Endothelial cell of hepatic sinusoid (primary cell): Measurements from ENCODE around the gene SPTBN4.
"Not testable (repeated sequence)": the region's sequence is repeated elsewhere in the genome, so short reads cannot be mapped to it uniquely, and the experiment has no call there.

Source experiments
- in situ Hi-C: cut with HindIII; loops from 2 replicates; pipeline ENCODE4 v1.10.0; 2017; ENCODE audit warnings: low sequenced_read_pairs

Gene SPTBN4

GRCh38 chr19:40583283-40583682, 116.5 kb downstream of the SPTBN4 start:
- in situ Hi-C loops = no loop called here

DNA sequence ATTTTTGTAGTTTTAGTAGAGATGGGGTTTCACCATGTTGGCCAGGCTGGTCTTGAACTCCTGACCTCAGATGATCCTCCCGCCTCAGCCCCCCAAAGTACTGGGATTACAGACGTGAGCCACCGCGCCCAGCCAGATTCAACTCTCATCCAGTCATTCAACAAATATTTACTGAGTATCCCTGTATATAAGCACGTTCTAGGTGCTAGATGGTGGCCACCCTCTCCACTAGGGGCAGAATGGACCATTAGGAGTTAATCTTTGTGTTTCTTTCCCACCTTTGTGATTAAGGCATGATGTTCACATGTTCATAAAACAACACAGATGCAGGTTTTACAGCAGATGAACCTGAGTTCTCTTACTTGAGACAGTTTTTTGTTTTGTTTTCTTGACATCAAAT, 117.2 kb downstream of the SPTBN4 start:
- in situ Hi-C loops = no loop called here

DNA sequence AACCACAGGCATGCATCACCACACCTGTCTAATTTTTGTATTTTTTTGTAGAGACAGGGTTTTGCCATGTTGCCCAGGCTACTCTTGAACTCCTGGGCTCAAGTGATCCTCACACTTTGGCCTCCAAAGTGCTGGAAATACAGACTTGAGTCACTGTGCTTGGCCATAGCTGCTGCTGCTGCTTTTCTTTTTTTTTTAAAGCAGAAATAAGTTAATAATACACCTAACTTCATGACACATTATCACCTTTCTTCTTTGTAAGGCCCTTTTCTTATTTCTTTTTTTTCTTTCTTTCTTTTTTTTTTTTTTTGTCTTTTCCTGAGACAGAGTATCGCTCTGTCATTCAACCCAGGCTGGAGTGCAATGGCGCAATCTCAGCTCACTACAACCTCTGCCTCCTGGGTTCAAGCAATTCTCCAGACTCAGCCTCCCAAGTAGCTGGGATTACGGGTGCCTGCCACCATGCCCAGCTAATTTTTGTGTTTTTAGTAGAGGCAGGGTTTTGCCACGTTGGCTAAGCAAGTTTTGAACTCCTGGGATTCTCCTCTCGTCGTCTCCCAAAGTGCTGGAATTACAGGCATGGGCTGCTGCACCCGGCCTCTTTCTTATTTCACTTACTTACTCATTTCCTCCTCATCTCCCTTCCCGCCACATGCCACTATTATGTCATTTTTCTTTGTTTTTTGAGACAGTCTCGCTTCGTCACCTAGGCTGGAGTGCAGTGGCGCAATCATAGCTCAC, 118.6 kb downstream of the SPTBN4 start:
- in situ Hi-C loops = no loop called here

DNA sequence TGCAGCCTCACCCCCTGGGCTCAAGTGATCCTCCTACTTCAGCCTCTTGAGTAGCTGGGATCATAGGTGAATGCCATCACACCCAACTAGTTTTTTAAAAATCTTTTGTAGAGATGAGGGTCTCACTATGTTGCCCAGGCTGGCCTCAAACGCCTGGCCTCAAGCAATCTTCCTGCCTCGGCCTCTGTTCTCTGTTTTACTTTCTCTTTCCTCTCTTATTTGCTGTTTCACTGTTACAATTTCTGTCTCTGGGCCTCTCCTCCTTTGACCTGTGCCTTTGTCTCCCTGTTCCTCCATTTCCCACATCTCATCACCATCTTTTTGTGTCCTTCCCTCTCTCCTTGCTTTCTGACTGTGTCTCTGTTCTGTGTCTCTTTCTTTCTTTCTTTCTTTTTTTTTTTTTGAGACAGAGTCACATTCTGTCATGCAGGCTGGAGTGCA, 119.2 kb downstream of the SPTBN4 start:
- in situ Hi-C loops = no loop called here

GRCh38 chr19:40586611-40587010, 119.8 kb downstream of the SPTBN4 start:
- in situ Hi-C loops = no loop called here

DNA sequence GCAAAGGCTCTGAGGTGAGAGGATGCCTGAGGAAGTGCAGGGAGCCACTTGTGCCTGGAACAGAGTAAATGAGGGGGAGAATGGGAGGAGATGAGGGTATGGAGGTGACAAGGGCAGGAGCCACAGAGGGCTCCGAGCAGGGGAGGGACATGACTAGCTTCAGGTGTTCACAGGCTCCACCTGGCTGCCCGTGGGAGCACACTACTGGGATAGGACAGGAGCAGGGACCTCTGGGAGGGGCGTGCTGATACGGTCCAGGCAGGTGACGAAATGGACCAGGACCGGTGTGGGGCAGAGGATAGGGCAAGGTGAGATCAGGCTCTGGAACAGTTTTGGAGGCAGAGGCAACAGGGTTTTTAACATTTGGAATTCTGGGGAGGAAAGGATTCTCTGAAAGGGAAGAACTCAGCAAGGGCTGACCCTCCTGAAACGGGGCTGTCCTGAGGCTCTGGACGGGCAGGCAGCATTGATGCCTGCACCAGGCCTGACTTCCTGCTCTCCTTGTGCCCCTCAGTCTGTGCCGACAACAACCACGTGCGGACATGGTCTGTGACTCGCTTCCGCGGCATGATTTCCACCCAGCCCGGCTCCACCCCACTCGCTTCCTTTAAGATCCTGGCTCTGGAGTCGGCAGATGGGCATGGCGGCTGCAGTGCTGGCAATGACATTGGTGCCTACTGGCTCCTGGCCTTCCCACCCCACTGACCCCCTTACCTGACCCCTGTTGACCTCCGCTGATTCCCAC, 121.5 kb downstream of the SPTBN4 start:
- in situ Hi-C loops = no loop called here

GRCh38 chr19:40588926-40589569, 122.2 kb downstream of the SPTBN4 start:
- in situ Hi-C loops = no loop called here

DNA sequence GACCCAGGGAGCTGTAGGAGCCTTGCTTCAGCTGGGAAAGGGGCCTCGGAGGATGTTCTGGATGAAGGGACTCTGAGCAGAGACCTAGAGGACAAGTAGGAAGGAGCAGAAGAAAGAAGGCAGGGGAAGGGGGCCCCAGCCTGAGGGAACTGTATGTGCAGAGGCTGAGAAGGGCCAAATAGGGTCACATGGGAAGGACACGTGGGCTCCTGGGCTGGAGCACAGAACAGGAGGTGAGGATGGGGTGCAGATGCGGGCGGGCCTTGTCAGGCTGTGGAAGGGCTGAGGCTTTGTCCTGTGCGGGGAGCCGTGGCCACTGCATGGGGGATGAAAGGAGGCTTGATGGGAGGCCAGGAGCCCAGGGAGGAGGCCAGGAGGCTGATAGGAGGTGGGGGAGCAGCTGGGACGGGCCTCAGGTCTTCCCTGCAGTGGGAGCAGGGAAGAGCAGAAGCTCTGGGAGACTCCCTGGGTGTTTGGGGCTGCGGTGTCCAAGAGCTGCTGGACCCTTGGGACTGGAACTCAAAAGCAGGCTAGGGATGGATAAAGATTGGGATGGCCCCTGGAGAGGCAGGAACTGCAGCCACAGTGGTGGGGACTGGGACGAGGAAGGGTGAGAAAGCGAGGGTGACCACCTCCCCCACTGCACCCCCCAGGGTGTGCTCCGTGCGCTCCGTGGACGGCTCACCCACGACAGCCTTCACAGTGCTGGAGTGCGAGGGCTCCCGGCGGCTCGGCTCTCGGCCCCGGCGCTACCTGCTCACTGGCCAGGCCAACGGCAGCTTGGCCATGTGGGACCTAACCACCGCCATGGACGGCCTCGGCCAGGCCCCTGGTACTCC, 123.0 kb downstream of the SPTBN4 start:
- in situ Hi-C loops = no loop called here

GRCh38 chr19:40590464-40591265, 123.9 kb downstream of the SPTBN4 start:
- in situ Hi-C loops = no loop called here

- in situ Hi-C loops = not testable (repeated sequence)
Observed at GRCh38 chr19:40591724-40592123, 124.9 kb downstream of the SPTBN4 start.

GRCh38 chr19:40592170-40592569, 125.4 kb downstream of the SPTBN4 start:
- in situ Hi-C loops = no loop called here

GRCh38 chr19:40594255-40594654, 127.5 kb downstream of the SPTBN4 start:
- in situ Hi-C loops = no loop called here

- in situ Hi-C loops = loop anchor here (5.0 kb wide), 2 partner anchors 43 to 57 kb away; no protein-coding TSS in a partner anchor
Observed at GRCh38 chr19:40594657-40595091, 127.9 kb downstream of the SPTBN4 start.

GRCh38 chr19:40596608-40597328, 130.0 kb downstream of the SPTBN4 start:
- in situ Hi-C loops = loop anchor here (5.0 kb wide), 2 partner anchors 41 to 59 kb away; no protein-coding TSS in a partner anchor

DNA sequence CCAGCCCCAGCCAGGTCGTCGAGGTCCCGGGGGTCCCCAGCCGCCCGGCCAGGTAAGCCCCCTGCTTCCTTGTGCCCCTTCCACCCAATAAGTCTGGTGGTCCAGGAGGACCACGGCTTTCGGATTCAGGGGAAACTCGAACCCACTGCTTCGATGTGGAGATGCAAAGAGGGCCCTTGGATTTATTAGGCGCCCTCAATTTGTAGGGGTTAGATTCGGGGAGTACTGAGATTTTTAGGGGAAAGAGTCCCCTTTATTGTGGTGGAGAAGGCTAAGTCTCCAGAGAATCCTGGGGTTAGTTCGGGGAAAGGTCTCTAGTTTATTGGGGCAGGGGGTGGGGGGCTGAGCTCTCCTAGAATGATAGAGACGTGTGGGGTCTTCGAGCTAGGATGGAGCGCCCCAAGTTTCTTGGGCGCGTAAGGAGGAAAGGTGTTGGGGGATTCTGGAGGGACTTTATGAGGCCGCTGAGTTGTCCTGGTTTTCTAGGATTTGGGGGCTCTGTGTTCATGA, 130.6 kb downstream of the SPTBN4 start:
- in situ Hi-C loops = loop anchor here (5.0 kb wide), 2 partner anchors 40 to 60 kb away; no protein-coding TSS in a partner anchor

DNA sequence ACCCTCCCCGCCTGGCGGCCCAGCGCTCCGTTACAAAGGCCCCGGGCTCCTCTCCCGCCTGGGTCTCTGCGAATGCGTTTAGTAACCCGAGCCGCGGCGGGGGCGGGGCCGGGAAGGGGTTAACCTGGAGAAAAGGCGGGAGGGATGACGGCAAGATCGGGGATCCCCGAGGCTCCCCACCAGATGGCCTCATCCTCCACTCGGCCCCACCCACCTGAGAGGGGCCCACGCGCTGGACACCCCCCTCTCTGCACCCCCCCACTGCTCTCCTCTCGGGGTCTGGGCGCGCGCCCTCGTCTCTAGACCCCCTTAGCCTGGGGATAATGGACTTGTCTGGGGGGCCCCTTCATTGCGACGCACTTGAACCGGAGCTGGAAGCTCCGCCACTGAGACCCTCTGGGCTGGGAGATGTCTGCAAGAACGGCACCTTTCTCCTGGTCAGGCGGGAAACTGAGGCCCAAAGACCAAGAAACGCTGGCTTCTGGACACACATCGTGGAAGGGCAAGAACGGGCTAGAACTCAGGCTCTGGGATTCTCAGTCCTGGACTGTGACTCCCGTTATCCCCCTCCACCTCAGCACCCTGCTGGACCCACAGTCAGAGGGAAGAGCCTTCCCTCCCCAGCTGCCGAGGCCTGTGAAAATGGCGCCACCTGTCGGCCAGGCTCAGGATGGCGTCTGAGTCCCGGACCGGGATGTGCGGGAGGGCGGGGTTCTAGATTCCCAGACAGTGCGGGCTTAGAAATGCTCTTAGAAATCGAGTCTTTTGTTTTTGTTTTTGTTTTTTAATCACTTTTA, 131.5 kb downstream of the SPTBN4 start:
- in situ Hi-C loops = loop anchor here (5.0 kb wide), 2 partner anchors 39 to 61 kb away; no protein-coding TSS in a partner anchor

- in situ Hi-C loops = loop anchor here (5.0 kb wide), 2 partner anchors 38 to 62 kb away; no protein-coding TSS in a partner anchor
Observed at GRCh38 chr19:40598918-40599307, 132.1 kb downstream of the SPTBN4 start.
